GM21786 (cell line): ENCODE data around the gene NOP53.
"Not testable (repeated sequence)": the region's sequence is repeated elsewhere in the genome, so short reads cannot be mapped to it uniquely, and the experiment has no call there.

Experiments used
- ATAC-seq: cut with Tn5 transposase; IDR thresholded peaks from one replicate; pipeline ENCODE4 v1.9.1; 2021; ENCODE audit not compliant: unreplicated experiment

Gene NOP53

GRCh38 chr19:47771291-47771690, 25.9 kb downstream of the NOP53 start:
- not testable (repeated sequence) for ATAC-seq

DNA sequence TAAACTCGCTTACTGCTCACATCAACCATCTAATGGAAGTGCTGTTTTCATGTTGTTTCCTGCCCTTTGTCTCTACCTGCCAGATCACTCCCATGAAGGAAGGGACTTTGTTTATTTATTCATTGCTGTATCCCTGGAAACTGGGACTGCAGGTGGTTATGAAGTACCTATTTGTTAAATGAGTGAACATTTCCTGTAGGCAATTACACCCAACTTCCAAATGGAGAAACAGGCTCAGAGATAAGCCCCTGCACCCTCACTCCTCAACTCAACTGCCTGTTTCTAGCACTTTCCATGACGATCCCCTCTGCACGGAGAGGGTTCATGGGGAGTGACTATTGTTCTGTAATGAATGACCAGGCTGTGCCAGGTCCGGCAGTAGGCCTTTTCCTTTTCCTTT, 31.2 kb downstream of the NOP53 start:
- no peak for ATAC-seq

DNA sequence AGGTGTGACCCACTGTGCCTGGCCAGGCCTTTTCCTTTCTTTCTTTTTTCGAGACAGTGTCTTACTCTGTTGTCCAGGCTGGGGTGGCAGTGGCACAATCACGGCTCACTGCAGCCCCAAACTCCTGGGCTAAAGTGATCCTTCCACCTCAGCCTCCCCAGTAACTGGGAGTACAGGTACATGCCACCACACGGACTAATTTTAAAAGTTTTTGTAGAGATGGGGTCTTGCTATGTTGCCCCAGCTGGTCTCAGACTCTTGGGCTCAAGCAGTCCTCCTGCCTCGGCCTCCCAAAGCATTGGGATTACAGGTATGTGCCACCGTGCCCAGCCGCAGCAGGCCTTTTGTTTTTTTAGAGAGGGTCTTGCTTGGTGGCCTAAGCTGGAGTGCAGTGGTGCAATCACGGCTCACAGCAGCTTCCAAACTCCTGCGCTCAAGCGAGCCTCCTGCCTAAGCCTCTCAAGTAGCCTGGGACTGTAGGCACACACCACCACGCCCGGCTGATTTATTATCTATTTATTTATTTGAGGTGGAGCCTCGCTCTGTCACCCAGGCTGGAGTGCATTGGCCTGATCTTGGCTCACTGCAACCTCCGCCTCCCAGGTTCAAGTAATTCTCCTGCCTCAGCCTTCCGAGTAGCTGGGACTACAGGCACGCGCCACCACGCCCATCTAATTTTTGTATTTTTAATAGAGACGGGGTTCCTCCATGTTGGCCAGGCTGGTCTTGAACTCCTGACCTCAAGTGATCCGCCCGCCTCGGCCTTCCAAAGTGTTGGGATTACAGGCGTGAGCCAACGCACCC, 32.1 kb downstream of the NOP53 start:
- not testable (repeated sequence) for ATAC-seq

DNA sequence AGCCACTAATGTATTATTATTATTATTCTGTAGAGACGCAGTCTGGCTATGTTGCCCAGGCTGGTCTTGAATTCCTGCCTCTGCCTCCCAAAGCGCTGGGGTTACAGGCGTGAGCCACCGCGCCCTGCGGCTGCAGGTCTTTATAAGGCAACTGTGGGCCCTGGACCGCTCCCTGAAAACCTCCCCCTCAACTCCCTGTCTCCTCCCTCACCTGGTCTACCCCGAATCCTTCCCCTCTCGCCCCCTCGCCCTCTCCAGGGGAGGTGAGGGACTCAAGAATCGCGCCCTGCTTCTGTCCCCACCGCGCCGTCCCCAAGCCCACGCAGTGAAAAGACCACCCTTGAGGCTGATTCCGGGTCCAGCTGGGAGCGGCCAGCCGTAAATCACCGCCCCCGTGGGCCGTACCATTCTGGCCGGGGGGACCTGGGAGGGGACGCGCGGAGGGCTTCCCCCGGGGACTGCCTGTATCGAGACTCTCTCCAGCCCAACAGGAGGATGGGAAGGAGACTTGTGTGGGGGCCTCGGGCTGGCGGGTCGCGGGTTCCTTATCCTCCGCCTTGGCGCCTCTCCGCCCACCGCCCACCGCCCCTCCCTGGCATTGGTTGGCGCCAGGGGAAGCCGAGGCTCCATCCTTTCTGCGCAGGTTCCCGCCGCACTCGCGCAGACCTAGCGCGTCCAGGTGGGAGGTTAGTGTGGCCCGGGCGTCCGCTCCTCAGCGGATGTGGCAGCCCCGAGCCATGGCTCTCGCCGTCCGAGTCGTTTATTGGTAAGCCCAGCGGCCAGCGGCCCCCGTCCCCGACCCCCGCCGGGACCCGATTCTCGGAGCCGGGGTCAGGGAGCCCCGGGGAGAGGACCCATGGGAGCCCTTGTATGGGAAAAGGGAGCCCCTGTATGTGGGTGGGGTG, 33.0 kb downstream of the NOP53 start, which contains the start of gene SELENOW:
SELENOW (plus strand) TSS at position 655 of the 905 bp plus-strand sequence; CDS start at position 738, 83 bp downstream.
- peak; percentile 74 for ATAC-seq

- ATAC-seq: no peak
Measured at GRCh38 chr19:47778954-47779351, 33.6 kb downstream of the NOP53 start.

DNA sequence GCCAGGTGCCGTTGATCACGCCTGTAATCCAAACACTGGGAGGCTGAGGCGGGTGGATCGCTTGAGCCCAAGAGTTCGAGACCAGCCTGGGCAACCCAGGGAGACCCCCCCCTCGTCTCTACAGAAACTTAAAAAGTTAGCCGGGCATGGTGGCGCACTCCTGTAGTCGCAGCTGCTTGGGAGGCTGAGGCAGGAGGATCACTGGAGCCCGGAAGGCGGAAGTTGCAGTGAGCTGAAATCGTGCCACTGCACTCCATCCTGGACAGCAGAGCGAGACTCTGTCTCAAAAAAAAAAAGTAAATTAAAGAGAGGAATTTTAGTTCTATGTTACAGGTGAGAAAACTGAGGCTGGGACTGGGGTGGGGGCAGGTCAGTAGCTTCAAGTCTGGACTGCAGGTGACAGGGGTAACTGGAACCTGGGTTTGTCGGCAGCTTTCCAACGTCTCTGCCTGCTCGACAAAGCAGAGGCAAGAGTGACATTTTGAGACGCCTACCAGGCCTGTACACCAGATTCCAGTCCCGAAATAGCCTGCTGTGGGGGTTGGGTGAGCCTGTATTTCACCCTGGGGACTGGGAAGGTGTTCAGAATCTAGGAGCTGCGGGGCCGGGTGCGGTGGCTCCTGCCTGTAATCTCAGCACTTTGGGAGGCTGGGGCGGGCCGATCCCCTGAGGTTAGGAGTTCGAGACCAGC, 34.3 kb downstream of the NOP53 start:
- no peak for ATAC-seq

DNA sequence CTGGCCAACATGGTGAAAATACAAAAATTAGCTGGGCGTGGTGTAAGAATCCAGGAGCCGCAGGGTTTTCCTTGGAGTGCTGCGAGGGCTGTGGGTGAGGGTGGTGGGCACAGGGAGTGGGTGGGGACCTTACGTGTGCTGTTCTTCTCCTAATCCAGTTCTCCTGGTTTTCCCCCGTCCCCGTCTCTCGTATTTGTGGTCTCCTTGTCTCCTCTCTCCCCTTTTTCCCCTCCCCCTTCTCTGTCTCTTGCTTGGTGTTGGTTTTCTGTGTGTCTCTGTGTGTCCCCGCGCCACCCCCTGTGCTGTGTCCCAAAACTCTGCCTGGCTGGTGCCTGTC, 34.8 kb downstream of the NOP53 start:
- no peak for ATAC-seq

GRCh38 chr19:47781590-47782262, 36.4 kb downstream of the NOP53 start:
- ATAC-seq: no peak

DNA sequence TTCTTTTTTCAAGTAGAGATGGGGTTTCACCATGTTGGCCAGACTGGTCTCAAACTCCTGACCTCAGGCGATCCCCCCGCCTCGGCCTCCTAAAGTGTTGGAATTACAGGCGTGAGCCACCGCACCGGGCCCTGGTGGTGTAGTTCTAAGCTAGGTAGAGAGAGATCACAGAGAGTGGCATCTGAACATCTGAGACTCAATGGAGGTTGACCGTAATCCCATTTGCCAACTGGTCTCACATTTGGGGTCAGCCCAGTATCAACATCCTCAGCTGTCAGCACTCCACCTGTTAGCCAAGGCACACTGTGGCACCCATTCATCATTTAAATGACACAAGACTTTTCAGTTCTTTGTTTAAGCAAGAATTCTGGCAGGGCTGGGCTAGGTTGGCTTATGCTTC, 41.2 kb downstream of the NOP53 start:
- no peak for ATAC-seq

DNA sequence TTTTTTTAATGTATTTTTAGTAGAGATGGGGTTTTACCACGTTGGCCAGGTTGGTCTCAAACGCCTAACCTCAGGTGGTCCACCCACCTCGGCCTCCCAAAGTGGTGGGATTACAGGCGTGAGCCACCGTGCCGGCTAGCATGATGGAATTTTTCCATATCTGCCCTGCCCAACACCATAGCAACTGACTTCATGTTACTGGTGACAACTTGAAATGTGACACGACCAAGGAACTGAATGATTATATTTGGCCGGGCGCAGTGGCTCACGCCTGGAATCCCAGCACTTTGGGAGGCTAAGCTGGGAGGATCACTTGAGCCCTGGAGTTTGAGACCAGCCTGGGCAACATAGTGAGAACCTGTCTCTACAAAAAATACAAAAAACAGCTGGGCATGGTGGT, 42.0 kb downstream of the NOP53 start:
- ATAC-seq: not testable (repeated sequence)

DNA sequence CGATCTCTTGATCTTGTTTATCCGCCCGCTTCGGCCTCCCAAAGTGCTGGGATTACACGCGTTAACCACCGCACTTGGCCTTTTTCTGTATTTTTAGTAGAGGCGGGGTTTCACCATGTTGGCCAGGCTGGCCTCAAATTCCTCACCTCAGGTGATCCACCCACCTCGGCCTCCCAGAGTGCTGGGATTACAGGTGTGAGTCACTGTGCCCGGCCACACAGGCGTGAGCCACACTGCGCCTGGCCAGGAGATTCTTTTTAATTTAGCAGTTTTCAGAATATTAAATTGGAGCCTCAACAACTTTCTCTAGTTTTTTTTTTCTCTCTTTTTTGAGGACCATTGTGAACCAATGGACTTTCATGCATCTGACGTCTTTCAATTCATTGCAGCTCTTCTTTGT, 44.5 kb downstream of the NOP53 start:
- ATAC-seq: not testable (repeated sequence)

DNA sequence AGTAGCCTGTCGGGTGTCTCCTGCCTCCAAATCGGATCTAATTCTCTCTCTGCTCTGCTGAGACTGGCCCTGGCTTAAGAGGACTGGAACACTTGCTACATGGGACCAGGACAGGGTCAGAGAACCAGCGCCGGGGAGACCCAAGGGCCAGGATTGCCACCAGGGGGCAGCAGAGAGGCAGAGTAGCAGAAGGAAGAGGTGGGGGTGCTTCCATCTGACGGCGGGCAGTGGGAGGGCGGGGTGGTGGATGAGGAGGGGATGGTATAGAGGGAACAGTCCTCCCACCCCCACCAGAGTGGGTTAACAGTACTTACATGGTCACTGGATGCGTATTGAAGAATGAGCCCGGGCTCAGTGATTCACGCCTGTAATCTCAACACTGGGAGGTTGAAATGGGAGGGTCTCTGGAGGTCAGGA, 45.1 kb downstream of the NOP53 start:
- no peak for ATAC-seq

GRCh38 chr19:47792616-47793015, 47.3 kb downstream of the NOP53 start:
- no peak for ATAC-seq

- ATAC-seq: no peak
Measured at GRCh38 chr19:47794526-47794925, 49.2 kb downstream of the NOP53 start.

GRCh38 chr19:47796785-47797184, 51.4 kb downstream of the NOP53 start:
- ATAC-seq: no peak

DNA sequence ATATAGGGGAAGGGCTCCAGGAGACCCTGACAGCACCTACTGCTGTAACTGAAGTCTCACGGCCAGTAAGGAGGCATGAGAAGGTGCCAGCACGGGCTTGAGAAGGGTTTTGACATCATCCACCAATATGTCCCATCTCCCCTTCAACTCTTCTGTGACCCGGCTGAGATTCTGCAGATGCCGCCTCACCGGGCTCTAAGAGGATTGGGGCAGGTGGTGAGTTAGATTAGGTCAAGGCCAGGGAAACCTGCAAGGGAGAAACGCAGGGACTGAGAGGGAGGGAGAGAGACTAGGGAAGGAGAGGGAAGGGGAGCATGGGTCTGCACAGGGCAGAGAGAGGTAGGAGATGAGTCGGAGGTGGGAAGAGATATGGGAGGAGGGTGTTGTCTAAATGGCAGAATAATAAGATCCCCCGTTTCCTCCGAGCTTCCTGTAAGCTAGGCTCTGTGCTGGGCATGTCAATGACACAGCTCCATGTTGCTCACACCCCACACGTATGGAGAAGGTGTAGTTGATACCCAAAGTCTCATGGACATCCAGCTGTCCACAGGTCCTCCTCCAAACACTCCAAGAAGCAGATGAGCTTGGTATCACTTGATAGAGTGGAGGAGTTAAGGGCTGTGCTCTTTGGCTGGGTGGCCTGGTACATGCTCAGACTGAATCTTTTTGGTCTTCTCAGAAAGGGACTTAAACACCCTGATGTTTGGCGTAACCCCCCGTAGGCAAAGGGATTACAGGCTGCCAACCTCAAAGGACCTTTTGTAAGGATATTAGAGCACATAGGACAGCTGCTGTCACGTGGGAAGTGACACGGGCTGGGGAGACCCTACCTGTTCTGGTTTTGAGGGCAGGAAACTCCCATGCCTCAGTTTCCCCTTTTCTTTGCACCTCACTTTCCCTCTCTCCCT, 52.9 kb downstream of the NOP53 start:
- no peak for ATAC-seq

DNA sequence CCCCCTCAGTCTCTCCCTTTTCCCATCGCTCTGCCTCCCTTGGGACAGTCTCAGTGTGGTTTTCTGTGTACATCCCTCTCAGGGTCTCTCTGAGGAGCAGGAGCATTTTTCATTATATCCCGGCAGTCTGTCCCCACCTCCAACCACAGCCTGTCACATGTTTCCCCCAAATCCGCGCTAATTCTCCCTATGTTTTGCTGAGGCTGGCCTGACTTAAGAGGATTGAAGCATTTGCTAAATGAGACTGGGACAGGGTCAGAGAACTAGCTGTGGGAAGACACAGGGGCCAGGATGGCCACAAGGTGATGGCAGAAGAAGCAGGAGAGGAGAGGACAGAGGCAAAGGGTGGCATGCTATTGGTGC, 53.5 kb downstream of the NOP53 start:
- no peak for ATAC-seq

GRCh38 chr19:47801270-47801669, 55.9 kb downstream of the NOP53 start:
- ATAC-seq: no peak

GRCh38 chr19:47802521-47803043, 57.2 kb downstream of the NOP53 start:
- ATAC-seq: no peak

- ATAC-seq: not testable (repeated sequence)
Measured at GRCh38 chr19:47803148-47803547, 57.8 kb downstream of the NOP53 start.
